ENCODE data around the gene CAPS.

The CAPS gene

GRCh38 chr19:5956728-5957127 is 42.7 kb downstream of the CAPS start:
- H3K9me2 ChIP-seq (replicated peaks; ENCODE audit: insufficient read depth, low read length): no peaks in the 10 kb centered on the region
- peaks cover 19% of the 10 kb centered on the region; the same call in 1 of the 2 replicates for H4K20me1 ChIP-seq (ENCODE audit: low read depth, low read length)
- no peak for TF ChIP-seq EZH2phosphoT487 (conservative IDR thresholded peaks at IDR 0.05; ENCODE audit: low read length)
- TF ChIP-seq, protein P1, sequence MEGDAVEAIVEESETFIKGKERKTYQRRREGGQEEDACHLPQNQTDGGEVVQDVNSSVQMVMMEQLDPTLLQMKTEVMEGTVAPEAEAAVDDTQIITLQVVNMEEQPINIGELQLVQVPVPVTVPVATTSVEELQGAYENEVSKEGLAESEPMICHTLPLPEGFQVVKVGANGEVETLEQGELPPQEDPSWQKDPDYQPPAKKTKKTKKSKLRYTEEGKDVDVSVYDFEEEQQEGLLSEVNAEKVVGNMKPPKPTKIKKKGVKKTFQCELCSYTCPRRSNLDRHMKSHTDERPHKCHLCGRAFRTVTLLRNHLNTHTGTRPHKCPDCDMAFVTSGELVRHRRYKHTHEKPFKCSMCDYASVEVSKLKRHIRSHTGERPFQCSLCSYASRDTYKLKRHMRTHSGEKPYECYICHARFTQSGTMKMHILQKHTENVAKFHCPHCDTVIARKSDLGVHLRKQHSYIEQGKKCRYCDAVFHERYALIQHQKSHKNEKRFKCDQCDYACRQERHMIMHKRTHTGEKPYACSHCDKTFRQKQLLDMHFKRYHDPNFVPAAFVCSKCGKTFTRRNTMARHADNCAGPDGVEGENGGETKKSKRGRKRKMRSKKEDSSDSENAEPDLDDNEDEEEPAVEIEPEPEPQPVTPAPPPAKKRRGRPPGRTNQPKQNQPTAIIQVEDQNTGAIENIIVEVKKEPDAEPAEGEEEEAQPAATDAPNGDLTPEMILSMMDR (IDR thresholded peaks at IDR 0.05; ENCODE audit: insufficient read depth, low read length, poor library complexity, severe bottlenecking): no peak
- no peak overlapping the region for H3K4me2 ChIP-seq (ENCODE audit: low read depth, low read length, poor library complexity, severe bottlenecking)
- H3F3A ChIP-seq (ENCODE audit: insufficient read depth): peaks cover 7% of the 10 kb centered on the region; the same call in 1 of the 2 replicates
- no peak overlapping the region for H3K9ac ChIP-seq (ENCODE audit: low read length)
- no peaks in the 10 kb centered on the region for H3K27me3 ChIP-seq (ENCODE audit: low read length)
- H3K79me2 ChIP-seq (ENCODE audit: insufficient read depth, low read length): peaks cover 100% of the 10 kb centered on the region
- H3K4me3 ChIP-seq (ENCODE audit: insufficient read depth, low read length, poor library complexity, severe bottlenecking): no peak overlapping the region
- no peaks in the 10 kb centered on the region for H3K9me3 ChIP-seq (ENCODE audit: insufficient read depth, low read length)
- H3K27ac ChIP-seq (ENCODE audit: low read depth, low read length): no peak overlapping the region
- H3K36me3 ChIP-seq (ENCODE audit: low read length): no peaks in the 10 kb centered on the region
- H2AFZ ChIP-seq (ENCODE audit: low read depth, low read length, severe bottlenecking): no peak overlapping the region

DNA sequence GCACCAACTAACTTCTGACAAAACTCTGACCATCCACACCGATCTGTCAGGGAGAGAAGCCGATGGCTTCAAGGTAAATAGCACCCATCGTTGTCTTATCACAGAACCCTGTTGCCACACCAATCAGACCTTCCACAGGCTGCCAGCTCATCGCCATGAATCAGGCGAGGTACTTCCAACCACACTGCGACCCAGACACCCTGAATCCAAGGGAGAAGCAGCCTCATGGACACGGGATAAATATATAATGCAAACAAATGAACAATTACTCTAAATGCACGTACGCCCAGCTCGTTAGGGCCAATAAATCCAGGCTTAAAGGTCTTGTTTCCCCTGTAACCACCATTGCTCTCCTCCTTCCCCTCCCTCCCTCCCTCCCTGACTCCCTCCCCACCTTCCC is 43.1 kb downstream of the CAPS start:
- peaks cover 19% of the 10 kb centered on the region; the same call in 1 of the 2 replicates for H4K20me1 ChIP-seq (ENCODE audit: low read depth, low read length)
- H3K79me2 ChIP-seq (ENCODE audit: insufficient read depth, low read length): peaks cover 100% of the 10 kb centered on the region
- H3K9me3 ChIP-seq (ENCODE audit: insufficient read depth, low read length): no peaks in the 10 kb centered on the region

DNA sequence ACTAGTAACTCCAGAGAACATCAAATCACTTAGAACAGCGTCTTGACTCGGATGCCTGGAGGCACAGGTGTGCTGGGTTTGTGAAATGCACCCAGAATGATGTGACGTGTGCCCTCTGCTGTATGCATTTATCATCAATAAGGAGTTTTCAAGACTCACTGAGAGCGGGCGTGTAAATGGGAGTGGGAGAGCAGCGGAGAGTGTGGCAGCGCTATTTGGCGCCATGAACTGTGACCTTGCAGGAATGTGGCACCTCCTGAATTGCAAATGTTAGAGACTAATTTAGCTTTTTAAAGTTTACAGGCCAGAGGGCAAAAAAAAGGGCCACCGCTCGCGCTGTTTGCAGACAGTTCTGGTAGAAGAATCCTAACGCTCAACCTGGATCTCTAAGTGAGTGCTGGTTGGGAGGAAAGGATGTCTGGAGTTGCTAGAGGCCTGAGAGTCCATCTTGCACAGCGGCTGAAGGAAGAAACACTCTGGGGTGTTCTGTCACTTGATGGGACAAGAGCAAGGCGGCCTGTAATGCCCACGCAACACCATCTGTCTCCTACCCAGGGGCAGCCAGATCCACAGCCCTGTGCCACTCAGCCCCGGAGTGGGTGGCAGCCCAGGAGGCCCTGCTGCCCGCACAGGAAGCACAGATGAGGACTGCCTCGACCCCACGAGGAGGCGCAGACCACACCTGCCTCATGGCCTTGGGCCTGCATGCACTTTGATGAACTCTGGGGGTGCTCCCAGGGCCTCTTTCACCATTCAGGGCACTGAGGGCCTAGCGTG is 44.2 kb downstream of the CAPS start:
- Histone ChIP-seq H3K4me2 (ENCODE audit: low read depth, low read length, poor library complexity, severe bottlenecking) (no peak overlapping the region), H4K20me1 (ENCODE audit: low read depth, low read length) (peaks cover 21% of the 10 kb centered on the region)
- TF ChIP-seq, protein P1 (IDR thresholded peaks at IDR 0.05; ENCODE audit: insufficient read depth, low read length, poor library complexity, severe bottlenecking): no peak
- no peak for TF ChIP-seq EZH2phosphoT487 (conservative IDR thresholded peaks at IDR 0.05; ENCODE audit: low read length)

More for the DNA sequence above, 43.1 kb downstream of the CAPS start:
- H3K36me3 ChIP-seq (ENCODE audit: low read length): no peaks in the 10 kb centered on the region
- no peak for TF ChIP-seq EZH2phosphoT487 (conservative IDR thresholded peaks at IDR 0.05; ENCODE audit: low read length)
- TF ChIP-seq, protein P1 (IDR thresholded peaks at IDR 0.05; ENCODE audit: insufficient read depth, low read length, poor library complexity, severe bottlenecking): no peak
- no peak overlapping the region for H3K4me3 ChIP-seq (ENCODE audit: insufficient read depth, low read length, poor library complexity, severe bottlenecking)
- H3K27me3 ChIP-seq (ENCODE audit: low read length): no peaks in the 10 kb centered on the region
- H3K9me2 ChIP-seq (replicated peaks; ENCODE audit: insufficient read depth, low read length): no peaks in the 10 kb centered on the region
- peaks cover 7% of the 10 kb centered on the region; the same call in 1 of the 2 replicates for H3F3A ChIP-seq (ENCODE audit: insufficient read depth)
- no peak overlapping the region for H3K27ac ChIP-seq (ENCODE audit: low read depth, low read length)
- no peak overlapping the region for H3K4me2 ChIP-seq (ENCODE audit: low read depth, low read length, poor library complexity, severe bottlenecking)
- no peak overlapping the region for H3K9ac ChIP-seq (ENCODE audit: low read length)
- H2AFZ ChIP-seq (ENCODE audit: low read depth, low read length, severe bottlenecking): no peak overlapping the region

More for the DNA sequence above, 44.2 kb downstream of the CAPS start:
- H3K9ac ChIP-seq (ENCODE audit: low read length): no peak overlapping the region
- H2AFZ ChIP-seq (ENCODE audit: low read depth, low read length, severe bottlenecking): no peak overlapping the region
- no peak overlapping the region for H3K27ac ChIP-seq (ENCODE audit: low read depth, low read length)
- H3K36me3 ChIP-seq (ENCODE audit: low read length): no peaks in the 10 kb centered on the region
- H3K79me2 ChIP-seq (ENCODE audit: insufficient read depth, low read length): peaks cover 100% of the 10 kb centered on the region
- peaks cover 5% of the 10 kb centered on the region; the same call in 1 of the 2 replicates for H3F3A ChIP-seq (ENCODE audit: insufficient read depth)
- no peaks in the 10 kb centered on the region for H3K9me3 ChIP-seq (ENCODE audit: insufficient read depth, low read length)
- H3K27me3 ChIP-seq (ENCODE audit: low read length): no peaks in the 10 kb centered on the region
- no peak overlapping the region for H3K4me3 ChIP-seq (ENCODE audit: insufficient read depth, low read length, poor library complexity, severe bottlenecking)
- no peaks in the 10 kb centered on the region for H3K9me2 ChIP-seq (replicated peaks; ENCODE audit: insufficient read depth, low read length)

Data from SU-DHL-6 (cell line).